ENCODE data around the gene P2RY14. TPM values are rescaled to one million over a fixed set of nuclear protein-coding genes. Genes with fewer than 3 reads are reported as not detected.
A peak's percentile ranks its signal among the peaks of the same experiment; 100 is the strongest.

Gene P2RY14
- total and polyA plus RNA-seq, 2 of the 13 experiments (the other 11 are each of a cell fraction or from before 2014, with no cell fraction given) = not detected

- TF ChIP-seq HOXA7 (CRISPR knock-in tag; IDR thresholded peaks at IDR 0.05) (no peak), ZNF772 (CRISPR knock-in tag; IDR thresholded peaks at IDR 0.05) (peak; percentile 32; the same call in 1 of the 2 replicates), FOXP1 (IDR thresholded peaks at IDR 0.05) (0 out of 2 replicates have a peak, but pooled peaks have one; percentile 8), FOXP1 (CRISPR knock-in tag; IDR thresholded peaks at IDR 0.05) (0 out of 2 replicates have a peak, but pooled peaks have one; percentile 9), ERF (CRISPR knock-in tag; IDR thresholded peaks at IDR 0.05) (peak; percentile 27; the same call in 1 of the 2 replicates), PITX1 (CRISPR knock-in tag; IDR thresholded peaks at IDR 0.05) (0 out of 2 replicates have a peak, but pooled peaks have one; percentile 35), STAG1 (CRISPR knock-in tag; IDR thresholded peaks at IDR 0.05) (peak; percentile 73), YEATS4 (CRISPR knock-in tag; IDR thresholded peaks at IDR 0.05; ENCODE audit: borderline replicate concordance) (0 out of 2 replicates have a peak, but pooled peaks have one; percentile 24), ZNF33A (CRISPR knock-in tag; IDR thresholded peaks at IDR 0.05; ENCODE audit: borderline replicate concordance) (0 out of 2 replicates have a peak, but pooled peaks have one; percentile 32), FOXK1 (CRISPR knock-in tag; IDR thresholded peaks at IDR 0.05; ENCODE audit: borderline replicate concordance, low read depth) (peak; percentile 49; the same call in 1 of the 2 replicates), CTCF (CRISPR knock-in tag; IDR thresholded peaks at IDR 0.05) (peak; percentile 71)
Measured at GRCh38 chr3:151210676-151211381, 67.5 kb downstream of the P2RY14 start (continued).

- intact Hi-C loops (cut with micrococcal nuclease; ENCODE audit: unreplicated experiment) (loop anchor here (5.0 kb wide), 1 partner anchor 42 kb away; no protein-coding TSS in a partner anchor), in situ Hi-C loops (cut with HindIII; ENCODE audit: extremely low pct_ligation_motif_present, low pct_unique_long_range_greater_than_20kb) (loop anchor here (25.0 kb wide), 1 partner anchor 578 kb away; no protein-coding TSS in a partner anchor)
- no peaks in the 10 kb centered on the region for H4K20me1 ChIP-seq (ENCODE audit: insufficient read depth, low read length)
- no TSS peak for BruUV-seq (replicated peaks)
- ATAC-seq (no peak), DNase-seq (ENCODE audit: low spot score) (no peak), FAIRE-seq (no peak)
- ChIA-PET POLR2A (no interaction called here), CTCF (ENCODE audit: low intra/inter-chr PET ratio, low total read pairs) (no interaction called here)
- H3K27me3 ChIP-seq (ENCODE audit: control insufficient read depth in 1 of 2, insufficient read depth in 2 of 2, low read length in 2 of 2) = no peaks in the 10 kb centered on the region
- no peak overlapping the region for H3K27ac ChIP-seq (ENCODE audit: extremely low read length, insufficient read depth, low read length)
- H3K4me2 ChIP-seq (ENCODE audit: low read depth, low read length) = no peak overlapping the region
- H3K9ac ChIP-seq (ENCODE audit: insufficient read depth, low read depth, low read length) = no peak overlapping the region
- peak overlapping the region; percentile 3 for H2AFZ ChIP-seq (ENCODE audit: low read length)
- 99% methylated on average over 3 of the region's 3 CpGs for WGBS (ENCODE audit: low lambda C conversion rate)
- H3K79me2 ChIP-seq (ENCODE audit: insufficient read depth, low read length) = no peaks in the 10 kb centered on the region
- no peaks in the 10 kb centered on the region for H3K9me3 ChIP-seq (ENCODE audit: low read length)
- no peaks in the 10 kb centered on the region for H3K36me3 ChIP-seq (replicated peaks in 1 of 2; ENCODE audit: control insufficient read depth in 1 of 2, insufficient read depth in 2 of 2, low read length in 2 of 2)
- peaks cover 29% of the 10 kb centered on the region for H3K4me1 ChIP-seq (ENCODE audit: insufficient read depth, low read length)
- H3K4me3 ChIP-seq (replicated peaks in 1 of 3; ENCODE audit: insufficient read depth in 1 of 3, low read depth in 2 of 3, low read length in 3 of 3) = no peak overlapping the region
- no peak for TF ChIP-seq NCOA5 (CRISPR knock-in tag; IDR thresholded peaks at IDR 0.05)
- TF ChIP-seq ZNF329 (CRISPR knock-in tag; IDR thresholded peaks at IDR 0.05; ENCODE audit: low read depth) = no peak
- no peak for TF ChIP-seq RNF2 (conservative IDR thresholded peaks at IDR 0.05; ENCODE audit: low read depth)
- no peak for TF ChIP-seq PTBP1 (IDR thresholded peaks at IDR 0.05; ENCODE audit: low read depth, low read length, poor library complexity, severe bottlenecking)
- no peak for TF ChIP-seq ZNF644 (CRISPR knock-in tag; IDR thresholded peaks at IDR 0.05; ENCODE audit: low read depth)
- no peak for TF ChIP-seq ZFP62 (CRISPR knock-in tag; IDR thresholded peaks at IDR 0.05)
- TF ChIP-seq ZNF256 (CRISPR knock-in tag; conservative IDR thresholded peaks at IDR 0.05) = no peak
- TF ChIP-seq E2F5 (CRISPR knock-in tag; conservative IDR thresholded peaks at IDR 0.05) = no peak
- TF ChIP-seq STAT5B (CRISPR knock-in tag; IDR thresholded peaks at IDR 0.05) = no peak
- TF ChIP-seq ZBTB14 (CRISPR knock-in tag; IDR thresholded peaks at IDR 0.05) = no peak
Measured at GRCh38 chr3:151209654-151210053, 68.7 kb downstream of the P2RY14 start.

Measured in HepG2 (cell line).